Nephron (organoid): ENCODE results near the gene SLITRK1.

Source experiments
- H3K27ac Mint-ChIP-seq, 3 experiments: 2 replicates each; pipeline ENCODE4 v1.8.0; 2020; ENCODE audit warnings: mixed read lengths in 3 of 3, mild to moderate bottlenecking in 2 of 3, moderate library complexity in 1 of 3
- H3K27me3 Mint-ChIP-seq: 2 replicates; pipeline ENCODE4 v1.8.0; 2021; ENCODE audit warnings: low read depth, mild to moderate bottlenecking, moderate library complexity, mixed read lengths
- H3K36me3 Mint-ChIP-seq: 2 replicates; pipeline ENCODE4 v1.8.0; 2020; ENCODE audit warnings: low read depth, mixed read lengths
- H3K4me1 Mint-ChIP-seq: 2 replicates; pipeline ENCODE4 v1.8.0; 2020; ENCODE audit warnings: mixed read lengths
- H3K4me3 Mint-ChIP-seq, 3 experiments: 2 replicates each; pipeline ENCODE4 v1.8.0; 2020; ENCODE audit warnings: mild to moderate bottlenecking in 3 of 3, mixed read lengths in 3 of 3, moderate library complexity in 2 of 3
- H3K9me3 Mint-ChIP-seq: 2 replicates; pipeline ENCODE4 v1.8.0; 2020; ENCODE audit warnings: mixed read lengths
- TF ChIP-seq, protein P1 (sequence below), 3 experiments: fragments of 200-600 bp; sonication (generic); IDR thresholded peaks; one replicate each; pipeline ENCODE4 v1.5.0; 2021; ENCODE audit warnings: antibody characterized with exemption in 3 of 3; ENCODE audit not compliant: unreplicated experiment in 3 of 3

The SLITRK1 gene

GRCh38 chr13:83883061-83883523 lies 818 bp upstream of the SLITRK1 start:
- TF ChIP-seq, protein P1, sequence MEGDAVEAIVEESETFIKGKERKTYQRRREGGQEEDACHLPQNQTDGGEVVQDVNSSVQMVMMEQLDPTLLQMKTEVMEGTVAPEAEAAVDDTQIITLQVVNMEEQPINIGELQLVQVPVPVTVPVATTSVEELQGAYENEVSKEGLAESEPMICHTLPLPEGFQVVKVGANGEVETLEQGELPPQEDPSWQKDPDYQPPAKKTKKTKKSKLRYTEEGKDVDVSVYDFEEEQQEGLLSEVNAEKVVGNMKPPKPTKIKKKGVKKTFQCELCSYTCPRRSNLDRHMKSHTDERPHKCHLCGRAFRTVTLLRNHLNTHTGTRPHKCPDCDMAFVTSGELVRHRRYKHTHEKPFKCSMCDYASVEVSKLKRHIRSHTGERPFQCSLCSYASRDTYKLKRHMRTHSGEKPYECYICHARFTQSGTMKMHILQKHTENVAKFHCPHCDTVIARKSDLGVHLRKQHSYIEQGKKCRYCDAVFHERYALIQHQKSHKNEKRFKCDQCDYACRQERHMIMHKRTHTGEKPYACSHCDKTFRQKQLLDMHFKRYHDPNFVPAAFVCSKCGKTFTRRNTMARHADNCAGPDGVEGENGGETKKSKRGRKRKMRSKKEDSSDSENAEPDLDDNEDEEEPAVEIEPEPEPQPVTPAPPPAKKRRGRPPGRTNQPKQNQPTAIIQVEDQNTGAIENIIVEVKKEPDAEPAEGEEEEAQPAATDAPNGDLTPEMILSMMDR (IDR thresholded peaks at IDR 0.05; ENCODE audit: unreplicated experiment in 3 of 3) = no peak
- peaks cover 43% of the 10 kb centered on the region for H3K4me1 Mint-ChIP-seq
- H3K4me3 Mint-ChIP-seq = peak overlapping the region; percentile 82 to 87 (median 87)
- H3K27me3 Mint-ChIP-seq = peaks cover 71% of the 10 kb centered on the region
- H3K27ac Mint-ChIP-seq = no peak overlapping the region
- H3K9me3 Mint-ChIP-seq = no peaks in the 10 kb centered on the region
- H3K36me3 Mint-ChIP-seq = no peaks in the 10 kb centered on the region

GRCh38 chr13:83882606-83882959 lies 309 bp upstream of the SLITRK1 start:
- H3K27ac Mint-ChIP-seq = no peak overlapping the region
- no peaks in the 10 kb centered on the region for H3K36me3 Mint-ChIP-seq
- TF ChIP-seq, protein P1 (IDR thresholded peaks at IDR 0.05; ENCODE audit: unreplicated experiment in 3 of 3) = no peak
- H3K4me1 Mint-ChIP-seq = peaks cover 43% of the 10 kb centered on the region
- H3K9me3 Mint-ChIP-seq = no peaks in the 10 kb centered on the region
- peak overlapping the region; percentile 82 to 87 (median 87) for H3K4me3 Mint-ChIP-seq
- peaks cover 76% of the 10 kb centered on the region for H3K27me3 Mint-ChIP-seq

DNA sequence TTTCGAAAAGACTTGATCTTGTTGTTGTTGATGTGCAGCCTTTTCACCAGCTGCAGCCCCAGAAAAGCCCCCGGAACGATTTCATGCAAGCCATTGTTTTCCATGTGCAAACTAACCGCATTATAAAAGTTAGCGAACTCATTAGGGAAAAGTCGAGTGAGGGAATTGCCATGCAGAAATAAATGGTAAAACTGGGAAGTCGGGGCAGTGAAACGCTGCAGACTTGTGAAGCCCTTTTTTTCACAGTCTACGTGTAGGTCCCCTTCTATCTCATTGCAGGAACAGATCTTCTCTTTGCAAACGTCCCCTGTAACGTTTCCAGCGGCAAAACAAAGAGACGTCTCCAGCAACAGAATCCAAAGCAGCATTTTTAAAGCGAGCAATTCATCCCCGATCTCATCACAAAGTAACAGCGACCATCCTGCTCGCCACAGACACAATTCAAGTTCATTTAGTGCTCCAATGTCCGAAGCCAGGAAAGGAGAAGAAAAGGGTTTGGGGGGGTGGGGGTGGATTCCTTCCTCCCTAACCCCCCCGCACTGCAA lies 1.1 kb downstream of the SLITRK1 start:
- no peaks in the 10 kb centered on the region for H3K36me3 Mint-ChIP-seq
- H3K4me3 Mint-ChIP-seq = peak overlapping the region; percentile 82 to 87 (median 87)
- H3K9me3 Mint-ChIP-seq = no peaks in the 10 kb centered on the region
- H3K4me1 Mint-ChIP-seq = peaks cover 43% of the 10 kb centered on the region
- peaks cover 89% of the 10 kb centered on the region for H3K27me3 Mint-ChIP-seq
- TF ChIP-seq, protein P1 (IDR thresholded peaks at IDR 0.05; ENCODE audit: unreplicated experiment in 3 of 3) = no peak
- H3K27ac Mint-ChIP-seq = no peak overlapping the region

GRCh38 chr13:83880275-83881139 lies 1.8 kb downstream of the SLITRK1 start:
- TF ChIP-seq, protein P1 (IDR thresholded peaks at IDR 0.05; ENCODE audit: unreplicated experiment in 3 of 3) = no peak
- peaks cover 43% of the 10 kb centered on the region for H3K4me1 Mint-ChIP-seq
- H3K27ac Mint-ChIP-seq = no peak overlapping the region
- H3K4me3 Mint-ChIP-seq = peak overlapping the region; percentile 82 to 87 (median 87)
- no peaks in the 10 kb centered on the region for H3K9me3 Mint-ChIP-seq
- H3K36me3 Mint-ChIP-seq = no peaks in the 10 kb centered on the region
- peaks cover 96% of the 10 kb centered on the region for H3K27me3 Mint-ChIP-seq

GRCh38 chr13:83879431-83880171 lies 2.7 kb downstream of the SLITRK1 start:
- Mint-ChIP-seq H3K27me3 (peaks cover 95% of the 10 kb centered on the region), H3K4me1 (peaks cover 43% of the 10 kb centered on the region), H3K27ac (no peak overlapping the region), H3K4me3 (peak overlapping the region; percentile 82 to 87 (median 87)), H3K9me3 (no peaks in the 10 kb centered on the region), H3K36me3 (no peaks in the 10 kb centered on the region)
- TF ChIP-seq, protein P1 (IDR thresholded peaks at IDR 0.05; ENCODE audit: unreplicated experiment in 3 of 3) = no peak
